Measurements from ENCODE around the gene RB1. TPM values are rescaled to one million over a fixed set of nuclear protein-coding genes. Genes with fewer than 3 reads are reported as not detected.

The RB1 gene
- total RNA-seq, 2 experiments from 2014 or later, result 33.5 to 84.4 TPM

GRCh38 chr13:48510698-48511097 is 207.1 kb downstream of the RB1 start:
- POLR2A ChIA-PET, result interaction anchor here (2.2 kb wide), 1 partner anchor 18 kb away, joined by 8 read pairs; no protein-coding TSS in a partner anchor
- Histone ChIP-seq H3K9me3 (ENCODE audit: low read length) (no peaks in the 10 kb centered on the region), H3K27ac (ENCODE audit: low read depth, low read length, poor library complexity, severe bottlenecking) (no peak overlapping the region), H3K36me3 (ENCODE audit: insufficient read depth, low read length) (peaks cover 18% of the 10 kb centered on the region), H3K4me1 (ENCODE audit: insufficient read depth, low read length, poor library complexity, severe bottlenecking) (peaks cover 14% of the 10 kb centered on the region), H4K20me1 (ENCODE audit: insufficient read depth, low read length) (peaks cover 5% of the 10 kb centered on the region; the same call in 1 of the 2 replicates), H2AFZ (ENCODE audit: low read length) (no peak overlapping the region), H3K9me2 (ENCODE audit: insufficient read depth, low read length) (no peaks in the 10 kb centered on the region), H3K4me3 (ENCODE audit: low read depth, low read length, poor library complexity, severe bottlenecking) (no peak overlapping the region), H3K4me2 (ENCODE audit: low read length) (no peak overlapping the region), H3K79me2 (ENCODE audit: insufficient read depth, low read depth, low read length) (no peaks in the 10 kb centered on the region)
- DNase-seq (ENCODE audit: low spot score), result no peak
- CTCF ChIA-PET (ENCODE audit: unreplicated experiment), result no interaction called here
- intact Hi-C loops (cut with micrococcal nuclease; ENCODE audit: unreplicated experiment), result no loop called here
- no TSS peak for BruUV-seq (replicated peaks)
- TF ChIP-seq EZH2phosphoT487 (IDR thresholded peaks at IDR 0.05; ENCODE audit: borderline replicate concordance, low read depth, low read length) (no peak), CTCF (conservative IDR thresholded peaks at IDR 0.05; ENCODE audit: low read length) (no peak)

- H3K4me3 ChIP-seq (ENCODE audit: low read depth, low read length, poor library complexity, severe bottlenecking), result no peak overlapping the region
- no peaks in the 10 kb centered on the region for H4K20me1 ChIP-seq (ENCODE audit: insufficient read depth, low read length)
- H3K27ac ChIP-seq (ENCODE audit: low read depth, low read length, poor library complexity, severe bottlenecking), result no peak overlapping the region
- intact Hi-C loops (cut with micrococcal nuclease; ENCODE audit: unreplicated experiment), result no loop called here
- no peak overlapping the region for H3K4me2 ChIP-seq (ENCODE audit: low read length)
- H3K36me3 ChIP-seq (ENCODE audit: insufficient read depth, low read length), result peaks cover 18% of the 10 kb centered on the region
- no peak overlapping the region for H2AFZ ChIP-seq (ENCODE audit: low read length)
- no peaks in the 10 kb centered on the region for H3K9me2 ChIP-seq (ENCODE audit: insufficient read depth, low read length)
- DNase-seq (ENCODE audit: low spot score), result no peak
- no peaks in the 10 kb centered on the region for H3K79me2 ChIP-seq (ENCODE audit: insufficient read depth, low read depth, low read length)
- CTCF ChIA-PET (ENCODE audit: unreplicated experiment), result no interaction called here
- TF ChIP-seq EZH2phosphoT487 (IDR thresholded peaks at IDR 0.05; ENCODE audit: borderline replicate concordance, low read depth, low read length) (no peak), CTCF (conservative IDR thresholded peaks at IDR 0.05; ENCODE audit: low read length) (no peak)
- no TSS peak for BruUV-seq (replicated peaks)
- H3K9me3 ChIP-seq (ENCODE audit: low read length), result no peaks in the 10 kb centered on the region
- peaks cover 4% of the 10 kb centered on the region for H3K4me1 ChIP-seq (ENCODE audit: insufficient read depth, low read length, poor library complexity, severe bottlenecking)
- POLR2A ChIA-PET, result interaction anchor here (0.7 kb wide), 1 partner anchor 16 kb away, joined by 3 read pairs; no protein-coding TSS in a partner anchor
Measured at GRCh38 chr13:48511621-48512230, 208.2 kb downstream of the RB1 start.

- Histone ChIP-seq H2AFZ (ENCODE audit: low read length) (no peak overlapping the region), H3K27ac (ENCODE audit: low read depth, low read length, poor library complexity, severe bottlenecking) (no peak overlapping the region), H3K79me2 (ENCODE audit: insufficient read depth, low read depth, low read length) (no peaks in the 10 kb centered on the region), H3K4me1 (ENCODE audit: insufficient read depth, low read length, poor library complexity, severe bottlenecking) (no peaks in the 10 kb centered on the region), H3K4me2 (ENCODE audit: low read length) (no peak overlapping the region), H4K20me1 (ENCODE audit: insufficient read depth, low read length) (no peaks in the 10 kb centered on the region), H3K36me3 (ENCODE audit: insufficient read depth, low read length) (peaks cover 24% of the 10 kb centered on the region), H3K9me2 (ENCODE audit: insufficient read depth, low read length) (no peaks in the 10 kb centered on the region), H3K9me3 (ENCODE audit: low read length) (no peaks in the 10 kb centered on the region), H3K4me3 (ENCODE audit: low read depth, low read length, poor library complexity, severe bottlenecking) (no peak overlapping the region)
- POLR2A ChIA-PET, result interaction anchor here (1.6 kb wide), 1 partner anchor 13 kb away, joined by 7 read pairs; no protein-coding TSS in a partner anchor
- TF ChIP-seq EZH2phosphoT487 (IDR thresholded peaks at IDR 0.05; ENCODE audit: borderline replicate concordance, low read depth, low read length), result no peak
- no peak for DNase-seq (ENCODE audit: low spot score)
- CTCF ChIA-PET (ENCODE audit: unreplicated experiment), result no interaction called here
- intact Hi-C loops (cut with micrococcal nuclease; ENCODE audit: unreplicated experiment), result no loop called here
- BruUV-seq (replicated peaks), result no TSS peak
Measured at GRCh38 chr13:48514793-48515192, 211.2 kb downstream of the RB1 start.

Data from OCI-LY7 (cell line).